ENCODE data around the gene KTN1. TPM values are rescaled to one million over a fixed set of nuclear protein-coding genes. Genes with fewer than 3 reads are reported as not detected.

The KTN1 gene
- 64.4 and 77.9 TPM in 2 replicates for total RNA-seq (2014; rRNA removed; shearing (Covaris generic))

DNA sequence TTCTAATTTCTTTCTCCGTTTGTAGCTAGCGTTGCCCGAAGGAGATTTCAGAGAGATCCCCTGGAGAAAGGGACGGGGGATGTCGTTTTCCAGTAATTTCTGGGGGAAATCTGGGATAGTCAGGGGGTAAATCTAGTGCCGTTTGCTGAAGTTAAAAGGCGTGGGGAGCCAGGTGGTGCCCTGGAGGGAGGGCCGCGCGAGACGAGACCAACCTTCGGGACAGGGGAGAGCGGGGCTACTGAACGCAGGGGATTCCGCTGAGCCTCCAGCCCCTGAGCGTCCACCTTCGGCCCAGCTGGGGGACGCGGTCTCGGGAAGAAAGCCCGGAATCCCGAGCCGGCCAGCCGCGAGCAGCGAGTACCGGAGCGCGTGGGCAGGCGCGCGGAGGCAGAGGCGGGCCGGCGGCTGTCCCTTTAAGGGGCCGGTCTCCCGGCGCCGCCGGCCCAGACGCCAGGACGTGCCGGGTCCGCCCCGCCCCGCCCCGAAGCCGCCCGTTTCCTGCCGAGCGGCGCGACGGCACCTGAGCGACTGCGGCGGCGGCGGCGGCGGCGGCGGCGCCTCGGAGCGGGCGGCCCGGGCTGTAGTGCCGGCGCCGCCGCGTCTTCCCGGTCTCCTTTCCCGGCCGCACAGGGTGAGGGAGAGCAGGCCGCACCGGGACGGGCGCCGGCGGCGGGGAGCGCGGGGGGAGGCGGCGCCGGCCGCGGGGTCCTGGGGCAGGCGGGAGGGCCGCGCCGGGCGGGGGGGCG is at the start of gene KTN1:
KTN1 (plus strand) TSS at position 484 of the 746 bp plus-strand sequence. CDS start 31,842 bp downstream, outside the sequence.
- DNase-seq (ENCODE audit: low spot score), result peak; percentile 37

- DNase-seq (ENCODE audit: low spot score), result no peak
These were observed 49.5 kb upstream of the KTN1 start for GRCh38 chr14:55530464-55530863.

- no peak for DNase-seq (ENCODE audit: low spot score)
These were observed 47.2 kb upstream of the KTN1 start for GRCh38 chr14:55532645-55533344.

DNA sequence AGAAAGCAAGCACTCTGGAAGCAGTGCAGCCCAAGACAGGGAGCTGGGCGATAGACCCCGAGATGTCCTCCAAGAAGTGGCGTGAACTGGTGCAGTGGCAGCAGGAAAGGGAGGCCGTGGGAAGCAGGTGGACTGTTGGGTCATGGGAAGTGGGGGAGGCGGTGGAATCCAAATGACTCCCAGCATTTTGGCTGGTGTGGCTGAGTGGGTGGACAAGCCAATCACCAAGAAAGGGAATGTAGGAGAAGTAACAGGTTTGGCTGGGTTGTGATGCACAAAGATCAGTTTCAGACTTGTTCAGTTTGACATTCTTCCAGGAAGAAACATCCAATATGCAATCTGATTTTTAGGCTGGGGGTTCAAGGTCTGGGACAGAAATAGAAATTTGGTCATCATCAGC is 46.0 kb upstream of the KTN1 start:
- no peak for DNase-seq (ENCODE audit: low spot score)

- DNase-seq (ENCODE audit: low spot score), result no peak
These were observed 44.3 kb upstream of the KTN1 start for GRCh38 chr14:55535516-55536203.

- DNase-seq (ENCODE audit: low spot score), result no peak
These were observed 43.8 kb upstream of the KTN1 start for GRCh38 chr14:55536204-55536708.

DNA sequence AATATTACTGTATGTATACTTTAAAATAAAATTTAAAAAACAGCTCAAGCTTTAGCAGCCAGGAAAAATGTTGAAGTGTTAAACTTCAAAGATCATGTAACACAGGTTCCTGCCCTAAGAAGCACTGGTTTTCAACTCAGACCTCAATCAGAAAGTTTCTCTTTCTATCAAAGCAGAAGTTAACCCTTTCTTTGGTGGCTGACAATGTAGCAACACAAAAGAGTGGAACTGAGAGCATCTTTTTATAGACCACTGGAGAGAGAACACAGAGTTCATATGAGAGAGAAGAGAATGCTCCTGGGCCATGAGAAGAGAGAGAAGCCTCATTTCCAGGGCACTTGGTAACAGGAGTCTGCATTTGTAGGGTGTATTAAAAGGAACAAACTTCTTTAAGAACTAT is 42.2 kb upstream of the KTN1 start:
- DNase-seq (ENCODE audit: low spot score), result no peak

DNA sequence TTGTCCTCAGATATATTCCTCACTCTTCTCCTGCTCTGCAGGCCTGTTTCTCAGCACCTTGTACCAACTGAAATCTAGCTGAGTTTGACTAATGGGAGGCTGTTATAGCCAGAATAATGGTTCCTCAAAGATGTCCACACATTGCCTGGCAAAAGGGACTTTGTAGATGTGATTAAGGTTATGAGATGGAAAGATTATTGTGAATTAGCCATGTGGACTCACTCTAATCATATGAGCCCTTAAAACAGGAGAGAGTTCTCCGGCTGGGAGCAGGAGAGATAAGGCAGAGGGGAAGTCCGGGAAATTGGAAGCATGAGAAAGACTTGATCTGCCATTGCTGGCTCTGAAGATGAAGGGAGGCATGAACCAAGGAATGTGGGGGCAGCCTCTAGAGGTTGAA is 40.0 kb upstream of the KTN1 start:
- DNase-seq (ENCODE audit: low spot score), result no peak

- DNase-seq (ENCODE audit: low spot score), result no peak
These were observed 38.9 kb upstream of the KTN1 start for GRCh38 chr14:55540847-55541773.

GRCh38 chr14:55545779-55546178 is 34.2 kb upstream of the KTN1 start:
- DNase-seq (ENCODE audit: low spot score), result no peak

DNA sequence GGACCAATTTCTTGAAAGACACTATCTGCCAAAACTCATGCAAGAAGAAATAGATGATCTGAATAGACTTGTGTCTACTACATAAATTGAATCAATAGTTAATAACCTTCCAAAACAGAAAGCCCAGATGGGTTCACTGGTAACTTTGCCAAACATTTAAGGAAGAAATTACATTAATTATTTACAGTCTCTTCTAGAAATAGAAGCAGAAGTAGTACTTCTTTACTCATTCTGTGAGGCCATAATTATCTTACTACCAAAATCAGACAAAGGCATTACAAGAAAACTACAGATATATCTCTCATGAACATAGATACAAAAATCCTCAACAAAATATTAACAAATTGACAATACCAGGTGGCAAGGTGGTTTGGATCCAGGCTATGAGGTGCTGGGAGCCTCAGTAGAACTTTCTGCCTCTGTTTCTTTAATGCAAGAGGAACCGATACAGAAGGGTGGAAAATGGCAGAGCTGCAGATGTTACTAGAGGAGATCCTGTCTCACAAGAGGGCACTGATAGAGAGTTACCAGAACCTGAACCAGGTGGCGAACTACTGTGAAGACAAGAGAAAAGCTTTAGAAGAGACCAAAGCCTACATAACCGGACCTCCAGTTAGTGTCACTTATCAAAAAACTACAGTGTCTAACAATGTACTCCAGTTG is 33.7 kb upstream of the KTN1 start:
- DNase-seq (ENCODE audit: low spot score), result no peak

GRCh38 chr14:55547650-55548315 is 32.2 kb upstream of the KTN1 start:
- no peak for DNase-seq (ENCODE audit: low spot score)

- DNase-seq (ENCODE audit: low spot score), result no peak
These were observed 26.2 kb upstream of the KTN1 start for GRCh38 chr14:55553791-55554190.

GRCh38 chr14:55556929-55557623 is 22.9 kb upstream of the KTN1 start:
- DNase-seq (ENCODE audit: low spot score), result peak; percentile 93

DNA sequence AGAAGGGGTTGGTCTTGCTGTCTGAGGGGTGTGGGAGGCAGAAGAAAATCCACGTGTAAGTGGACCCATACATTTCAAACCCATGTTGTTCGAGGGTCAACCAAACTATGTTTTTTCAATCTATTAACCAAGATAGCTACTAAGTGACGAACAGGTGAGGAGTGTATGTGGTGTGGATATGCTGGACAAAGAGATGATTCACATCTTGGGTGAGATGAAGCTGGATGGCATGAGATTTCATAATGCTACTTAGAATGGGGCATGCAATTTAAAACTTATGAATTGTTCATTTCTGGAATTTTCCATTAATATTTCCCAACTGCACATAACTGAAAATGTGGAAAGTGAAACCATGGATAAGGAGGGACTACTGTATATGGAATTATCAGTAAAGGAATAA is 17.9 kb upstream of the KTN1 start:
- no peak for DNase-seq (ENCODE audit: low spot score)

GRCh38 chr14:55568618-55569017 is 11.4 kb upstream of the KTN1 start:
- no peak for DNase-seq (ENCODE audit: low spot score)

GRCh38 chr14:55571125-55571889 is 8.7 kb upstream of the KTN1 start:
- DNase-seq (ENCODE audit: low spot score), result no peak

GRCh38 chr14:55572578-55572977 is 7.4 kb upstream of the KTN1 start:
- no peak for DNase-seq (ENCODE audit: low spot score)

DNA sequence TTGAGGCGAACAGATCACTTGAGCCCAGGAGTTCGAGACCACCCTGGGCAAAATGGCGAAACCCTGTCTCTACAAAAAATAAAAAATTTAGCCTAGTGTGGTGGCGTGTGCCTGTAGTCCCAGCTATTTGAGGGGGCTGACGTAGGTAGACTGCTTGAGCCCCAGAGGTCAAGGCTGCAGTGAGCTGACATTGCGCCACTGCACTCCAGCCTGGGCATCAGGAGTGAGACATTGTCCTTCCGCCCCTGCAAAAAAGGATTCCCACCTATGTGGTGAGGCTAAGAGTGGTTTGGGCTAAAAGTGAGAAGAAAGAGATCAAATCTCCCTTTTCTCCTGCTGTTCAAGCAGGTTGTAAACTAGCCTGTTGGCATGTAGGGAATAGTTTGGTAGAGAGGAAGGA is 5.0 kb upstream of the KTN1 start:
- DNase-seq (ENCODE audit: low spot score), result no peak

Data from A172 (cell line).